ENCODE data around the gene FBXL17.
"Not testable (repeated sequence)": the region's sequence is repeated elsewhere in the genome, so short reads cannot be mapped to it uniquely, and the experiment has no call there.

The FBXL17 gene

GRCh38 chr5:108381954-108382783 is at the start of gene FBXL17:
TSS of gene FBXL17 (minus strand) at chr5:108382098.
- peak; percentile 93 for DNase-seq

GRCh38 chr5:108430931-108431608 is 49.2 kb upstream of the FBXL17 start:
- no peak for DNase-seq

- DNase-seq = no peak
Observed at GRCh38 chr5:108421713-108422112, 39.8 kb upstream of the FBXL17 start.

- DNase-seq = no peak
Observed at GRCh38 chr5:108420755-108421154, 38.9 kb upstream of the FBXL17 start.

GRCh38 chr5:108420158-108420557 is 38.3 kb upstream of the FBXL17 start:
- DNase-seq = no peak

GRCh38 chr5:108418197-108418596 is 36.3 kb upstream of the FBXL17 start:
- no peak for DNase-seq

GRCh38 chr5:108417166-108417670 is 35.3 kb upstream of the FBXL17 start:
- DNase-seq = no peak

GRCh38 chr5:108415726-108416125 is 33.8 kb upstream of the FBXL17 start:
- no peak for DNase-seq

- DNase-seq = no peak
Observed at GRCh38 chr5:108409786-108410185, 27.9 kb upstream of the FBXL17 start.

- DNase-seq = not testable (repeated sequence)
Observed at GRCh38 chr5:108405201-108405600, 23.3 kb upstream of the FBXL17 start.

- no peak for DNase-seq
Observed at GRCh38 chr5:108398964-108399363, 17.1 kb upstream of the FBXL17 start.

GRCh38 chr5:108396837-108397236 is 14.9 kb upstream of the FBXL17 start:
- DNase-seq = not testable (repeated sequence)

- DNase-seq = no peak
Observed at GRCh38 chr5:108387758-108388157, 5.9 kb upstream of the FBXL17 start.

GRCh38 chr5:108386345-108387061 is 4.6 kb upstream of the FBXL17 start:
- no peak for DNase-seq

- no peak for DNase-seq
Observed at GRCh38 chr5:108384741-108385140, 2.8 kb upstream of the FBXL17 start.

- DNase-seq = no peak
Observed at GRCh38 chr5:108382784-108383330, 959 bp upstream of the FBXL17 start.

GRCh38 chr5:108381350-108381953 is 446 bp downstream of the FBXL17 start:
- DNase-seq = peak; percentile 50

GRCh38 chr5:108380531-108381349 is 1.2 kb downstream of the FBXL17 start:
- peak; percentile 72 for DNase-seq

- no peak for DNase-seq
Observed at GRCh38 chr5:108379722-108380530, 2.0 kb downstream of the FBXL17 start.

- no peak for DNase-seq
Observed at GRCh38 chr5:108375768-108376167, 6.1 kb downstream of the FBXL17 start.

- DNase-seq = no peak
Observed at GRCh38 chr5:108373426-108373825, 8.5 kb downstream of the FBXL17 start.

Measured in NCI-H345 (cell line).